ENCODE measurements around the gene C16orf82. TPM values are rescaled to one million over a fixed set of nuclear protein-coding genes. Genes with fewer than 3 reads are reported as not detected.

Gene C16orf82
- total and polyA plus RNA-seq, 4 donors = not detected

DNA sequence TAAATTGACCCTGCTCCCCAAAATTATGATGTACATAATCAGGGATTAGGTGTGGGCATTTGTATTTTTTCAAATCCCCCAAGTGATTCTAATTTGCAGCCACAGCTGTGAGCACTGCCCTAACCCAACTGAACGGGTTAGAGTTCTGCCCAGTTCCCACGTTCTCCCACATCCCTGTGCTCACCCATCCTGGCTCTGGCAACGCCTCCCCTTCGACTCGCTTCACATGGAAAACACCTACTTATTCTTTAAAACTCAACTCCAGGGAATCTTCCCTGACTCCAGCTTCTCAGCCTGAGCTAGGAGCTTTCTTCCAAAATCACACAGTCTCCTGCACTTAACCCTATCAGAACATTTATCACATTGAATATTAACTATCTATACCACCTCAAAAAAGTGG lies 17.6 kb upstream of the C16orf82 start:
- DNase-seq (ENCODE audit: low spot score) = no peak
- Histone ChIP-seq H3K4me1 (ENCODE audit: control insufficient read depth in 4 of 4, insufficient read depth in 4 of 4, low read length in 3 of 4) (no peaks in the 10 kb centered on the region), H3K9ac (ENCODE audit: low read depth in 1 of 2, low read length in 2 of 2) (no peak overlapping the region), H3K36me3 (ENCODE audit: control insufficient read depth in 4 of 4, insufficient read depth in 3 of 4, low read depth in 1 of 4, low read length in 3 of 4) (no peaks in the 10 kb centered on the region), H3K9me3 (ENCODE audit: control insufficient read depth in 4 of 4, low read length in 3 of 4) (peaks cover 0 to 4% (median 0%) of the 10 kb centered on the region in 4 donors), H3K27me3 (ENCODE audit: control insufficient read depth in 4 of 4, insufficient read depth in 4 of 4, low read length in 3 of 4) (peaks cover 0 to 9% (median 1%) of the 10 kb centered on the region in 4 donors), H3K27ac (ENCODE audit: low read depth in 1 of 2, low read length in 2 of 2) (no peak overlapping the region), H3K4me3 (ENCODE audit: low read depth in 1 of 3, low read length in 3 of 3) (no peak overlapping the region)
- TF ChIP-seq RAD21 (IDR thresholded peaks at IDR 0.05) (no peak), HNF4A (conservative IDR thresholded peaks at IDR 0.05) (no peak), HNF4G (IDR thresholded peaks at IDR 0.05) (no peak), TAF1 (conservative IDR thresholded peaks at IDR 0.05) (no peak), JUND (IDR thresholded peaks at IDR 0.05) (no peak), RXRA (IDR thresholded peaks at IDR 0.05) (no peak), SP1 (IDR thresholded peaks at IDR 0.05) (no peak), FOXA1 (IDR thresholded peaks at IDR 0.05) (no peak), NR2F2 (IDR thresholded peaks at IDR 0.05) (no peak), EGR1 (IDR thresholded peaks at IDR 0.05; ENCODE audit: low read depth in 2 of 2) (no peak), FOXA2 (IDR thresholded peaks at IDR 0.05) (no peak), YY1 (IDR thresholded peaks at IDR 0.05) (no peak), GABPA (IDR thresholded peaks at IDR 0.05 in 1 of 2, conservative IDR thresholded peaks at IDR 0.05 in 1 of 2) (no peak)
- TF ChIP-seq, protein P1, sequence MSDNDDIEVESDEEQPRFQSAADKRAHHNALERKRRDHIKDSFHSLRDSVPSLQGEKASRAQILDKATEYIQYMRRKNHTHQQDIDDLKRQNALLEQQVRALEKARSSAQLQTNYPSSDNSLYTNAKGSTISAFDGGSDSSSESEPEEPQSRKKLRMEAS (IDR thresholded peaks at IDR 0.05) = no peak
- TF ChIP-seq, protein P2, sequence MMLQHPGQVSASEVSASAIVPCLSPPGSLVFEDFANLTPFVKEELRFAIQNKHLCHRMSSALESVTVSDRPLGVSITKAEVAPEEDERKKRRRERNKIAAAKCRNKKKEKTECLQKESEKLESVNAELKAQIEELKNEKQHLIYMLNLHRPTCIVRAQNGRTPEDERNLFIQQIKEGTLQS (IDR thresholded peaks at IDR 0.05) = no peak
- TF ChIP-seq, protein P3, sequence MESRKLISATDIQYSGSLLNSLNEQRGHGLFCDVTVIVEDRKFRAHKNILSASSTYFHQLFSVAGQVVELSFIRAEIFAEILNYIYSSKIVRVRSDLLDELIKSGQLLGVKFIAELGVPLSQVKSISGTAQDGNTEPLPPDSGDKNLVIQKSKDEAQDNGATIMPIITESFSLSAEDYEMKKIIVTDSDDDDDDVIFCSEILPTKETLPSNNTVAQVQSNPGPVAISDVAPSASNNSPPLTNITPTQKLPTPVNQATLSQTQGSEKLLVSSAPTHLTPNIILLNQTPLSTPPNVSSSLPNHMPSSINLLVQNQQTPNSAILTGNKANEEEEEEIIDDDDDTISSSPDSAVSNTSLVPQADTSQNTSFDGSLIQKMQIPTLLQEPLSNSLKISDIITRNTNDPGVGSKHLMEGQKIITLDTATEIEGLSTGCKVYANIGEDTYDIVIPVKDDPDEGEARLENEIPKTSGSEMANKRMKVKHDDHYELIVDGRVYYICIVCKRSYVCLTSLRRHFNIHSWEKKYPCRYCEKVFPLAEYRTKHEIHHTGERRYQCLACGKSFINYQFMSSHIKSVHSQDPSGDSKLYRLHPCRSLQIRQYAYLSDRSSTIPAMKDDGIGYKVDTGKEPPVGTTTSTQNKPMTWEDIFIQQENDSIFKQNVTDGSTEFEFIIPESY (IDR thresholded peaks at IDR 0.05) = no peak
- TF ChIP-seq, protein P4, sequence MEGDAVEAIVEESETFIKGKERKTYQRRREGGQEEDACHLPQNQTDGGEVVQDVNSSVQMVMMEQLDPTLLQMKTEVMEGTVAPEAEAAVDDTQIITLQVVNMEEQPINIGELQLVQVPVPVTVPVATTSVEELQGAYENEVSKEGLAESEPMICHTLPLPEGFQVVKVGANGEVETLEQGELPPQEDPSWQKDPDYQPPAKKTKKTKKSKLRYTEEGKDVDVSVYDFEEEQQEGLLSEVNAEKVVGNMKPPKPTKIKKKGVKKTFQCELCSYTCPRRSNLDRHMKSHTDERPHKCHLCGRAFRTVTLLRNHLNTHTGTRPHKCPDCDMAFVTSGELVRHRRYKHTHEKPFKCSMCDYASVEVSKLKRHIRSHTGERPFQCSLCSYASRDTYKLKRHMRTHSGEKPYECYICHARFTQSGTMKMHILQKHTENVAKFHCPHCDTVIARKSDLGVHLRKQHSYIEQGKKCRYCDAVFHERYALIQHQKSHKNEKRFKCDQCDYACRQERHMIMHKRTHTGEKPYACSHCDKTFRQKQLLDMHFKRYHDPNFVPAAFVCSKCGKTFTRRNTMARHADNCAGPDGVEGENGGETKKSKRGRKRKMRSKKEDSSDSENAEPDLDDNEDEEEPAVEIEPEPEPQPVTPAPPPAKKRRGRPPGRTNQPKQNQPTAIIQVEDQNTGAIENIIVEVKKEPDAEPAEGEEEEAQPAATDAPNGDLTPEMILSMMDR (IDR thresholded peaks at IDR 0.05; ENCODE audit: low read depth, low read length, missing input control) = no peak
- TF ChIP-seq, protein P5, sequence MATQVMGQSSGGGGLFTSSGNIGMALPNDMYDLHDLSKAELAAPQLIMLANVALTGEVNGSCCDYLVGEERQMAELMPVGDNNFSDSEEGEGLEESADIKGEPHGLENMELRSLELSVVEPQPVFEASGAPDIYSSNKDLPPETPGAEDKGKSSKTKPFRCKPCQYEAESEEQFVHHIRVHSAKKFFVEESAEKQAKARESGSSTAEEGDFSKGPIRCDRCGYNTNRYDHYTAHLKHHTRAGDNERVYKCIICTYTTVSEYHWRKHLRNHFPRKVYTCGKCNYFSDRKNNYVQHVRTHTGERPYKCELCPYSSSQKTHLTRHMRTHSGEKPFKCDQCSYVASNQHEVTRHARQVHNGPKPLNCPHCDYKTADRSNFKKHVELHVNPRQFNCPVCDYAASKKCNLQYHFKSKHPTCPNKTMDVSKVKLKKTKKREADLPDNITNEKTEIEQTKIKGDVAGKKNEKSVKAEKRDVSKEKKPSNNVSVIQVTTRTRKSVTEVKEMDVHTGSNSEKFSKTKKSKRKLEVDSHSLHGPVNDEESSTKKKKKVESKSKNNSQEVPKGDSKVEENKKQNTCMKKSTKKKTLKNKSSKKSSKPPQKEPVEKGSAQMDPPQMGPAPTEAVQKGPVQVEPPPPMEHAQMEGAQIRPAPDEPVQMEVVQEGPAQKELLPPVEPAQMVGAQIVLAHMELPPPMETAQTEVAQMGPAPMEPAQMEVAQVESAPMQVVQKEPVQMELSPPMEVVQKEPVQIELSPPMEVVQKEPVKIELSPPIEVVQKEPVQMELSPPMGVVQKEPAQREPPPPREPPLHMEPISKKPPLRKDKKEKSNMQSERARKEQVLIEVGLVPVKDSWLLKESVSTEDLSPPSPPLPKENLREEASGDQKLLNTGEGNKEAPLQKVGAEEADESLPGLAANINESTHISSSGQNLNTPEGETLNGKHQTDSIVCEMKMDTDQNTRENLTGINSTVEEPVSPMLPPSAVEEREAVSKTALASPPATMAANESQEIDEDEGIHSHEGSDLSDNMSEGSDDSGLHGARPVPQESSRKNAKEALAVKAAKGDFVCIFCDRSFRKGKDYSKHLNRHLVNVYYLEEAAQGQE (IDR thresholded peaks at IDR 0.05) = no peak
- WGBS = 71% methylated on average over 5 of the region's 5 CpGs
